WI38 (cell line): ENCODE data around the gene AHCTF1.
"Not testable (repeated sequence)": the region's sequence is repeated elsewhere in the genome, so short reads cannot be mapped to it uniquely, and the experiment has no call there.

Experiments
- H3K4me3 ChIP-seq: 2 replicates; pipeline ENCODE4 v1.5.1; 2011; ENCODE audit warnings: low read depth, mild to moderate bottlenecking, control low read depth, low read length
- CTCF ChIP-seq: IDR thresholded peaks from 2 replicates; pipeline ENCODE4 v1.5.1; 2012; ENCODE audit warnings: low read depth, mild to moderate bottlenecking, control low read depth, low read length

Gene AHCTF1

GRCh38 chr1:246865921-246866320 lies 65.8 kb downstream of the AHCTF1 start:
- no peak overlapping the region for H3K4me3 ChIP-seq
- no peak for TF ChIP-seq CTCF

- not testable (repeated sequence) for H3K4me3 ChIP-seq
Observed at GRCh38 chr1:246863791-246864190, 68.0 kb downstream of the AHCTF1 start.

- TF ChIP-seq CTCF: no peak
- no peak overlapping the region for H3K4me3 ChIP-seq
Observed at GRCh38 chr1:246860401-246860800, 71.3 kb downstream of the AHCTF1 start.

- H3K4me3 ChIP-seq: no peak overlapping the region
- TF ChIP-seq CTCF: no peak
Observed at GRCh38 chr1:246856371-246856770, 75.4 kb downstream of the AHCTF1 start.

GRCh38 chr1:246850640-246851039 lies 81.1 kb downstream of the AHCTF1 start:
- not testable (repeated sequence) for H3K4me3 ChIP-seq

- H3K4me3 ChIP-seq: no peak overlapping the region
- no peak for TF ChIP-seq CTCF
Observed at GRCh38 chr1:246843876-246844275, 87.9 kb downstream of the AHCTF1 start.

GRCh38 chr1:246840761-246841160 lies 91.0 kb downstream of the AHCTF1 start:
- H3K4me3 ChIP-seq: not testable (repeated sequence)

- TF ChIP-seq CTCF: no peak
Observed at GRCh38 chr1:246838118-246838456, 93.7 kb downstream of the AHCTF1 start.

GRCh38 chr1:246837418-246838117 lies 94.2 kb downstream of the AHCTF1 start:
- no peak for TF ChIP-seq CTCF

More at GRCh38 chr1:246838118-246838456, 93.7 kb downstream of the AHCTF1 start:
- no peak overlapping the region for H3K4me3 ChIP-seq

More at GRCh38 chr1:246837418-246838117, 94.2 kb downstream of the AHCTF1 start:
- no peak overlapping the region for H3K4me3 ChIP-seq
